ENCODE results near the gene SLC39A11.
"Not testable (repeated sequence)": the region's sequence is repeated elsewhere in the genome, so short reads cannot be mapped to it uniquely, and the experiment has no call there.

Gene SLC39A11

DNA sequence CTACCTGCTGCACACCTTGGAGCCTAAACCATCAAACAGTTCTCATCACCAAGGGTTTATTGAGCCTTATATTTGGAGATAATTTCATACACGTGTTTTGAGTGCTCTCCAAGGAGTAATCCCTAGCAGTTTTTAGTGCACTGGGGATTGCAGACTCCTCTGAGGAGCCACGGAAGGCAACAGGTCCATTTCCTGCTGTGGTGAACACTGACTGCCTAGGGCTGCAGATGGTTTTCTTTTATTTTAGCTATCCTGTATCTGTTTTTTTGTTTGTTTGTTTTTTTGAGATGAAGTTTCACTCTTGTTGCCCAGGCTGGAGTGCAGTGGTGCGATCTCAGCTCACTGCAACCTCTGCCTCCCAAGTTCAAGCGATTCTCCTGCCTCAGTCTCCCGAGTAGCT, 93.0 kb downstream of the SLC39A11 start:
- not testable (repeated sequence) for DNase-seq

DNA sequence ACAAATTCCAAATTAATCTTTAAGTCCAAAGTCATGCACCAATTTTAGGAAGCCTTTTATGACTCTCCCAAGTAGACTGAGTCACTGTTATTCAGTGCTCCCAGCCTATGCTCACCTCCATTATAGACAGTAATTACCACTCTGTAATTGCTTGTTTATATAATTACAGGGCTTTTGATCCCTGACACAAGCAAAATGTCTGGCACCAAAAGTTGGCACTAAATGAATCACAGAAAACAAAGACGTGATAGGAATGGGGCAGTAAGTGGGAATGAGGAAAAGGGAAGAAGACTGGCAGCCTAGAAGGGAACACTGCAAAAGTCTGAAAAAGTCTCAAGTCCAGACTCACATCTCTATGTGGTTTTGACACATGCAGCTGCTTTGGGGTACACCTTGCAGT, 94.1 kb downstream of the SLC39A11 start:
- DNase-seq = no peak

- DNase-seq = no peak
Measured at GRCh38 chr17:72997559-72997958, 94.9 kb downstream of the SLC39A11 start.

GRCh38 chr17:72996791-72997190, 95.7 kb downstream of the SLC39A11 start:
- no peak for DNase-seq

- no peak for DNase-seq
Measured at GRCh38 chr17:72995008-72995656, 97.4 kb downstream of the SLC39A11 start.

GRCh38 chr17:72992783-72993467, 99.6 kb downstream of the SLC39A11 start:
- peak; percentile 52 to 79 for DNase-seq

DNA sequence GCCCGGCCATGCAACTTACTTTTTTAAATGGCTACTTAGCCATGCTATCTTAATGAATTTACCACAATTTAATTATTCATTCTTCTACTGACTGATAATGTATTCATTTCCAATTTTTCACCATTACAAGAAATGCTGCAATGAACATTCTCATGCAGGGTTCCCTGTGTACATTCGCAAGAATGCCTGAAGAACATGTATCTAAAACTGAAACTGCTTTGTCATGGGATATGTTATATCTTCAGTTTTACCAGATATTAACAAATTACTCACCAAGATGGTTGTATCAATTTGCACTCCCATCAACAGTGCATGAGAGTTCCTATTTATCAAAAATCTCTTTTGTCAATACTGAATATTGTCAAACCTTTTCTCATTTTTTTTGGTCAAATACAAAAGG, 100.8 kb downstream of the SLC39A11 start:
- DNase-seq = peak; percentile 12 to 27

GRCh38 chr17:72989074-72989610, 103.3 kb downstream of the SLC39A11 start:
- no peak for DNase-seq

DNA sequence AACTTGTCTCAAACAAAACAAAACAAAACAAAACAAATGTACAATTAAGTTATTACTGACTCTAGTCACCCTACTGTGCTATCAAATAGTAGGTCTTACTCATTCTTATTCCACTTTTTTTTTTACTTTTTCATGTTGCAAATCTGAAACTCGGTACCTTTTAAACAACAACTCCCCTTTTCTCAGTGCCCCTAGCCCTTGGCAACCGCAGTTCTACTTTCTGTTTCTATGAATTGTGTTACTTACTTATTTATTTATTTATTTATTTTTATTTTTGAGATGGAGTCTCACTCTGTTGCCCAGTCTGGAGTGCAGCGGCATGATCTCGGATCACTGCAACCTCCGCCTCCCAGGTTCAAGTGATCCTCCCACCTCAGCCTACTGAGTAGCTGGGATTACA, 104.0 kb downstream of the SLC39A11 start:
- no peak for DNase-seq

GRCh38 chr17:72987166-72987565, 105.3 kb downstream of the SLC39A11 start:
- DNase-seq = no peak

GRCh38 chr17:72985882-72986720, 106.4 kb downstream of the SLC39A11 start:
- DNase-seq = peak; percentile 53 to 91

- no peak for DNase-seq
Measured at GRCh38 chr17:72984926-72985325, 107.6 kb downstream of the SLC39A11 start.

DNA sequence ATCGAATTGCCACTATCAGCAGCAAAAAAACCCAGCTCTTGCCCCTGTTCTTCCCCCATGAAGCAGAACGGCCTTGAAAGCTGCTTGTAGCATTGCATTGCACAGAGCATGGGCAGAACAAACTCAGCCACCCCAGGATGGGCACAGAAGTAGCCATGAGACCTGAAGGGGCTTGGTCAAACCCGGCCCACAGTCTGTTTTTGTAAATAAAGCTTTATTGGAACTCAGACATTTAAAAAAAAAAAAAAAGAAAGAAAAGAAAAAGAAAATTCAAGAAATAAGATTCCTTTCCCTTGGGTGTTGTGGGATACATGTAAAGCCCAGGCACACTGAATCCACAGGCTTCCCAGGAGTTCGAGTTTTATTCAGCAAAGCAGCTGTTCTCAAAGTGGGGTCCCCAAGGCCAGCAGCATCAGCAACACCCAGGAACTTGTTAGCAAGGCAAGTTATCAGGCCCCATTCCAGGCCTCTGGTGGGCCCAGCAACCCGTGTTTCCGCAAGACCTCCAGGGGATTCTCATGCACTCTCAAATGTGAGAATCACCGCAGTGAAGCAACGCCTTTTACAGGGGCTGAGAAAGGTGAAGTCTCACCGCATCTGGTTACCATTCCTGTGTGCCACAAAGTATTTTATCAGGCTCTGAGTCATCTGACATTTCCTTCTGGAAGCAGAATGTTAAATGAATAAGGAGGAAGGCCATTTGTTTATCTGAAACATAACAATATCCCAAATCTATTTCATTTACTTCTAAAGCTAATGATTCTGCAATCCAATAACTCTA, 108.2 kb downstream of the SLC39A11 start:
- no peak for DNase-seq

- no peak for DNase-seq
Measured at GRCh38 chr17:72982680-72983079, 109.8 kb downstream of the SLC39A11 start.

GRCh38 chr17:72978593-72979218, 113.8 kb downstream of the SLC39A11 start:
- no peak for DNase-seq

- DNase-seq = peak; percentile 11 to 29
Measured at GRCh38 chr17:72977771-72978417, 114.6 kb downstream of the SLC39A11 start.

DNA sequence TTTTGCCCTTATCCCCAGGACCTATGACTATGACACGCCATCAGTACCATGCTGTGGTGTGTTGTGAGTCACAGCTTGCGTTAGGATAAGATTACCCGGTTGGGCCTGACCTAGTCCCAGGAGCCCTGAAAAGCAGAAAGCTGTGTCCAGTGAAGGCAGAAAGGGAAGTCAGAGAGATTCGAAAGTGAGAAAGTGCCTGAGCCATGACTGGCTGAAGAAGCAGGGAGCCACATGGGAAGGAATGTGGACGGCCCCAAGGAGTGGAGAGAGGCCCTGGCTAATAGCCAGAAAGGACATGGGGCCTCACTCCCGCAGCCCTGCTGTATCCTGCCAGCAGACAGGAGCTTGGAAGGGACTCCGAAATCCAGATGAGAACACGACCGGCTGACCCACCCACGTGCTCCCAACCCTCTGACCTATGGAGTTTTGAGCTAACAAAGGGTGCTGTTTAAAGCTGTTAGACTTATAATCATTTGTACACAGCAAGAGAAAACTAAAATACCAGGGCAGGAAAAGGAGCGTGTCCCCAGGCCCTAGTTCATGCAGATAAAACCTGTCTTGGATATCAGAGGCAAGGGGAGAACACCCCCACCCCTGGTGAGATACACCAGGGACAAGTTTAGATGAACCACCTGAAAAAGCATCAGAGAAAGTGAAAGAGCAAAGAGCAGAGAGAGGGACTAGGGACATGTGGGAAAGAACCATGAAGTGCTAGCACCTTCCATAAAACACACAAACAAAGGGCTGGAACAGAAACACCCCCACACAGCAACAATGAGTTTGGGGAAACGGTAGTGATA, 115.3 kb downstream of the SLC39A11 start:
- DNase-seq = peak; percentile 70 to 90

- no peak for DNase-seq
Measured at GRCh38 chr17:72975509-72975908, 117.0 kb downstream of the SLC39A11 start.

- DNase-seq = no peak
Measured at GRCh38 chr17:72974605-72975232, 117.8 kb downstream of the SLC39A11 start.

DNA sequence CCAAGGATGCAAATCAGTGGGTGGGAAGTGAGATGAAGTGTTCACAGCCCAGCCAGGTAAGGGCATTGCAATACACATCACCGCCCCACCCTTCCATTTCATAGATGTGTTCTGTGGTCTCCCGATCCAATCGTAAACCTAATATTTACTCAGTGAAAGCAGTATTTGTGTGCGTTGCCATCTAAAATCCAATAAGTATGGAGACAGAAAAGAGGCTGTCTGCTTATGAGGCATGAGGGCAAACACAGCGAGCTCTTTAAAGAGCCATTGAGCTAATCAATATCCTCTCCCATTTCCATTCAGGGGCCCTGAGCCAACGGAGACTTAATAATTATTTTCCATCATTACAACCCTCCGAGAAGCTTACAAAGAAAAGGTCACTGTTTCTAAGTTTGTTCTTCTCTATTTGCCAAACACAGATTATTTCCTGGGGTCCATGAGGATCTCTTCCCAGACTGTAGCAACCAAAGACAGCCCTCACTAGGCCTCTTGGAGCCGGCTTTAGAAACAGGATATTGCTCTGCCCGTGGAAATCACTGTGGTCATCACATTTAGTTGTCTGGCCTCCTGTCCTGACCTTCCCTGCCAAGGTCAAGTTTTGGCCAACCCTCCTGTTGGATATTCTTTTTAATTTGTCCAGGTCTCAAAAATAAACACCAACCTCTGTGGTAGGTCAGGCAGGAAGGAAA, 120.1 kb downstream of the SLC39A11 start:
- DNase-seq = no peak

Measured in inflammatory macrophage treated with lipopolysaccharide for 1 hour (primary cell).